ENCODE measurements around the gene NPEPPS.
A peak's percentile ranks its signal among the peaks of the same experiment; 100 is the strongest.
"Not testable (repeated sequence)": the region's sequence is repeated elsewhere in the genome, so short reads cannot be mapped to it uniquely, and the experiment has no call there.

NPEPPS gene

GRCh38 chr17:47530557-47531232 is at the start of gene NPEPPS:
TSS of gene NPEPPS (plus strand) at chr17:47531108. CDS start at chr17:47531301, 193 bp downstream.
- DNase-seq, result peak; percentile 79

DNA sequence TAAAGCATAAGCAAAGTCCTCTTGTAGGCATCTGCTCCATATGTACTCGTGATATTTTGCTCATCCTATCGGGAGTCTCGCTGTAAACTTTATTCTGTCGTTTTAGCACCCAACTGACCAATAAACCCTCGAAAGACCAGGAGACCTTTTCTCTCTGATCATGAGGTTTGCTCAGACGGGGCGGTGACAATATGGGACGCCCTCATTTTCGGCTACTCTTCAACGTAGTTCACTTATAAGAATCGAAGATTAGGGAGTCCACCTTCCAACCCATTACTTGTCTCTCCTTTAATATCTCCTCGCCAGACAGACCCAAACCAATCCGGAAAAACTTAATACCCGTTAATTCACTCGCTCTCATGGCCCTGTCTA is 39.1 kb upstream of the NPEPPS start:
- DNase-seq, result not testable (repeated sequence)

GRCh38 chr17:47499074-47499473 is 31.8 kb upstream of the NPEPPS start:
- DNase-seq, result not testable (repeated sequence)

DNA sequence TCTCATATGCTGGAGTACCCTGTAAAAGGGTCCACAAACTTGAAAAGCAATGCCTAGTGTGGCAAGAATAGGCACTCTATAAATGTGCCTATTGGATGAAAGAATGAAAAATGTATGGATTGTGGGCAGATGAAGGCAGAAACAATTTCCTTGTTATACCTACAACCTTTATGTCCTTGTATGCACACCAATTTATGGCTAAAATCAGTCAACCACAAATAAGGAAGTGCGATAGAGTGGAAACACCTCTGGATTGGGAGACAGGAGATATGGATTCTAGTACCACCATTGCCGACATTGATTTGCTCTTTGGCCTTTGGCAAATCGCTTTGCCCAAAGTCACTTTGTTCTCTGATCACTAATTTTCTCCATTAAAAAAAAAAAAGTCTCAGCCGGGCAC is 31.4 kb upstream of the NPEPPS start:
- DNase-seq, result not testable (repeated sequence)

DNA sequence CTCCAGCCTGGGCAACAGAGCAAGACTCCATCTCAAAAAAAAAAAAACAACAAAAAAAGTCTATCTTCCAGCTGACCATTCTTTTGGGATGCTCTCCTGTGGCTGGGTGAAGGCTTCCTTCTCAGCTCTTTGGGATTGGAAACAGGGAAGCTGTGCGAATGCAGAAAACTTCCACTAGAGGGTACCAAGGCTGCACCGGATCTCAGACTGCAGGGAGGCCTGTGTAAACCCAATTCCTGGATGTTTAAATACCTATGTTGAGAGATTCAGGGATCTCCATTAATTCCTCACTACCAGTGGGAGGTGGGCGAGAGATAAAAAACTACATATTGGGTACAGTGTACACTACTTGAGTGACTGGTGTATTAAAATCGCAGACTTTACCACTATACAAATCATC is 30.3 kb upstream of the NPEPPS start:
- DNase-seq, result not testable (repeated sequence)

- DNase-seq, result not testable (repeated sequence)
These were observed 28.7 kb upstream of the NPEPPS start for GRCh38 chr17:47502122-47502731.

GRCh38 chr17:47502776-47503455 is 28.0 kb upstream of the NPEPPS start:
- not testable (repeated sequence) for DNase-seq

GRCh38 chr17:47511701-47512146 is 19.2 kb upstream of the NPEPPS start:
- not testable (repeated sequence) for DNase-seq

- not testable (repeated sequence) for DNase-seq
These were observed 17.6 kb upstream of the NPEPPS start for GRCh38 chr17:47513301-47513700.

DNA sequence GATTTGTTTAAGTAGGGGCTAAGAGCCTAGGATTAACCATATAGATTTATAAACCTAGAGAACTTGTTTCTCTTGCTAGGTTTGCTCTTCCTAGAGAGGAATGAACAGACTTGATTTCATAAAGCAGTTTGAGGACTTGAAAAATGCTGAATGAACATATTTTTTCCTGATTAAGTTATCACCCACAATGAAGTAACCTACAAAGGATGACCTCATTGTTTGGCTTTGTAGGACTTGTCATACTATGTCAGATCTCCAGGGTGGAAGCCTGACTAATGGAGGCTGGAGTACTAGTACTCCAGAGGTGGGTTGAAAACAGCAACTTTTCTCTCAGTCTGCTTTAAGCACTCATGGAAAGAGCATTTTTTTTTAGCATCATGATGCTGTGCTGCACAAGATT is 12.0 kb upstream of the NPEPPS start:
- DNase-seq, result not testable (repeated sequence)

GRCh38 chr17:47519365-47519764 is 11.5 kb upstream of the NPEPPS start:
- DNase-seq, result not testable (repeated sequence)

- DNase-seq, result not testable (repeated sequence)
These were observed 10.6 kb upstream of the NPEPPS start for GRCh38 chr17:47520279-47520678.

DNA sequence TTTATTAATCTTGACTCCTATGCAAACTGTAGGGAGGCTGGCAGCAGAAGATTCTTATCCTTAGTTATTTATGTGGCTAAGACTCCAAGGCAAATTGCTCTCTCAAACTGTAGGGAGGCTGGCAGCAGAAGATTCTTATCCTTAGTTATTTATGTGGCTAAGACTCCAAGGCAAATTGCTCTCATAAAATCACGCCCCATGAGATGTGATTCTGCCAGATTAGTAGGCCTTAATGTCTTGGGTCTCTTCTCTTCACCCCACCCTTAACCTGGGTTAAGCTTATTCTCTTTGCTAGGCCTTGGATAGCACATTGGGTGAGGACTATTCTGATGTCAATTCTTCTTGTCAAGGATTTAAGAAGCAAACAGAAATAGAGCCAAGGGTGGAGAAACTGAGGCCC is 9.5 kb upstream of the NPEPPS start:
- DNase-seq, result not testable (repeated sequence)

- DNase-seq, result not testable (repeated sequence)
These were observed 8.6 kb upstream of the NPEPPS start for GRCh38 chr17:47522341-47522740.

- not testable (repeated sequence) for DNase-seq
These were observed 419 bp downstream of the NPEPPS start for GRCh38 chr17:47531233-47531820.

GRCh38 chr17:47539085-47539484 is 8.2 kb downstream of the NPEPPS start:
- not testable (repeated sequence) for DNase-seq

GRCh38 chr17:47541676-47542075 is 10.8 kb downstream of the NPEPPS start:
- not testable (repeated sequence) for DNase-seq

- DNase-seq, result not testable (repeated sequence)
These were observed 13.4 kb downstream of the NPEPPS start for GRCh38 chr17:47544327-47544726.

GRCh38 chr17:47554733-47555132 is 23.8 kb downstream of the NPEPPS start:
- DNase-seq, result not testable (repeated sequence)

DNA sequence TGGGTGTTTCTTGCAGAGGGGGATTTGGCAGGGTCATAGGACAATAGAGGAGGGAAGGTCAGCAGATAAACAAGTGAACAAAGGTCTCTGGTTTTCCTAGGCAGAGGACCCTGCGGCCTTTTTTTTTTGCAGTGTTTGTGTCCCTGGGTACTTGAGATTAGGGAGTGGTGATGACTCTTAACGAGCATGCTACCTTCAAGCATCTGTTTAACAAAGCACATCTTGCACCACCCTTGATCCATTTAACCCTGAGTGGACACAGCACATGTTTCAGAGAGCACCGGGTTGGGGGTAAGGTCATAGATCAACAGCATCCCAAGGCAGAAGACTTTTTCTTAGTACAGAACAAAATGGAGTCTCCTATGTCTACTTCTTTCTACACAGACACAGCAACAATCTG is 25.2 kb downstream of the NPEPPS start:
- DNase-seq, result not testable (repeated sequence)

DNA sequence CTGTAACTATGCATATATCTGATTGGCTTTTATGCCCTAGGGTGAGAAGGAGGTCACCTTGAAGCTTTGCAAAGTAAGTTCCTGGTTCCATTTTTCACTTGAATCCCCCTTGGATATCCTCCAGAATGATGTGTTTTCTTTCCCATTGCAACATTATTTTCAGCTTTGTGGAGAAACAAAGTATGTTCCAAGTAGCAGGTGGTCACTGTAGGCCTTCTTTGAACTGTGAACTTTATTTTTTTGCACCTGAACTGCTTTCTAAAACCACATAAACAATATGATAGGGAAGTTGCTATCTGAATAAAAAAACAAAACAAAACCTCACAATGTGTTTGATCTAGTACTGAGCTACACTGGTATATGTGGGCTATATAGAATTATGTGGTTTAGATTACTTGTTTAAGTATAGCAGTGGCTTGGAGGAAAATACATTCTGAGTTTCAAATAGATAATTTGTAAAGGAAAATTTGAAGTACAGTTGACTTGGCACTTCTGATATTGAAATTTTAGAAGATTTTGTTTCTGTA is 29.7 kb downstream of the NPEPPS start:
- DNase-seq, result not testable (repeated sequence)

DNA sequence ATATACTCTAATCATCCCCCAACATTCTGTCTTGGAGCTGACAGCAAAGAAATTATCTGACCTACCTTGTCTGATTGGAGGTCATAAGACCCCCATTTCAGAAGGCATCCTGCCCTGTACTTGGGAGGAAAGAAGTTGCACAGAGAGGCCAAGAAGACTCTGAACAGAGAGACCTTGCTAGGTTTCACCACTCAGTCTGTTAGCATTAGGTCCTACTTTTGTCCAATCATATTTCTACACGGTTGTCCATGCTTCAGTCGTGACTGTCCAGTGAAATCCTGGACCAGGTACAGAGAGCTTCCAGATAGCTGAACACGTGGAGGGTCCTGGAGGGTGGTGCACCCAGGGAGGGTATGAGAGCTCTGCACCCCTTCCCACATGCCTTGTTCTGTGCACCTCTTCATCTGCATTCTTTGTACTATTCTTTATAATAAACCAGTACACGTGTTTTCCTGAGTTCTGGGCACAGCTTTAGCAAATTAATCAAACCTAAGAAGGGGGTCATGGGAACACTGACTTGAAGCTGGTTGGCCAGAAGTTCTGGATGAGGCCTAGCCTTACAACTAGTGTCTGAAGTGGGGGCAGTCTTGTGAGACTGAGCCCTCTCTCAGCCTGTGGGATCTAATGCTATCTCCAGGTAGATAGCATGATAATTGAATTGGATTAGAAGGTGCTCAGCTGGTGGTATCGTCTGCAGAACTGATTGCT is 30.9 kb downstream of the NPEPPS start:
- DNase-seq, result not testable (repeated sequence)

DNA sequence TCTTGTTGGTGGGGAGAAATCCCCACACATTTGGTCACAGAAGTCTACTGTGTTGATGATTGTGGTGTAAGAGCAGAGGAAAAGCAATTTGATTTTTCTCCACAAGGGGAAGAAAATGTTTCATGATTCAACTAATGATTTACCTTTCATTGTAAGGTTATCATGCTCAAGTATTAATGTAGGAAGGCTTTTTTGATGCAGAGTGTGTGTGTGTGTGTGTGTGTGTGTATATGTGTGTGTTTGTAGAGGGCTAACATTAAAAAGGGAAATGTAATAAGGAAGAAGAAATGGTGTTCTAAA is 31.4 kb downstream of the NPEPPS start:
- DNase-seq, result not testable (repeated sequence)
